Measurements from ENCODE around the gene DPP9.

DPP9 gene

GRCh38 chr19:4687396-4687795 lies 36.2 kb downstream of the DPP9 start:
- TF ChIP-seq ZFX (IDR thresholded peaks at IDR 0.05; ENCODE audit: borderline replicate concordance), result no peak
- TF ChIP-seq, protein P1, sequence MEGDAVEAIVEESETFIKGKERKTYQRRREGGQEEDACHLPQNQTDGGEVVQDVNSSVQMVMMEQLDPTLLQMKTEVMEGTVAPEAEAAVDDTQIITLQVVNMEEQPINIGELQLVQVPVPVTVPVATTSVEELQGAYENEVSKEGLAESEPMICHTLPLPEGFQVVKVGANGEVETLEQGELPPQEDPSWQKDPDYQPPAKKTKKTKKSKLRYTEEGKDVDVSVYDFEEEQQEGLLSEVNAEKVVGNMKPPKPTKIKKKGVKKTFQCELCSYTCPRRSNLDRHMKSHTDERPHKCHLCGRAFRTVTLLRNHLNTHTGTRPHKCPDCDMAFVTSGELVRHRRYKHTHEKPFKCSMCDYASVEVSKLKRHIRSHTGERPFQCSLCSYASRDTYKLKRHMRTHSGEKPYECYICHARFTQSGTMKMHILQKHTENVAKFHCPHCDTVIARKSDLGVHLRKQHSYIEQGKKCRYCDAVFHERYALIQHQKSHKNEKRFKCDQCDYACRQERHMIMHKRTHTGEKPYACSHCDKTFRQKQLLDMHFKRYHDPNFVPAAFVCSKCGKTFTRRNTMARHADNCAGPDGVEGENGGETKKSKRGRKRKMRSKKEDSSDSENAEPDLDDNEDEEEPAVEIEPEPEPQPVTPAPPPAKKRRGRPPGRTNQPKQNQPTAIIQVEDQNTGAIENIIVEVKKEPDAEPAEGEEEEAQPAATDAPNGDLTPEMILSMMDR (IDR thresholded peaks at IDR 0.05), result no peak
- H3K27ac ChIP-seq, result no peak overlapping the region

DNA sequence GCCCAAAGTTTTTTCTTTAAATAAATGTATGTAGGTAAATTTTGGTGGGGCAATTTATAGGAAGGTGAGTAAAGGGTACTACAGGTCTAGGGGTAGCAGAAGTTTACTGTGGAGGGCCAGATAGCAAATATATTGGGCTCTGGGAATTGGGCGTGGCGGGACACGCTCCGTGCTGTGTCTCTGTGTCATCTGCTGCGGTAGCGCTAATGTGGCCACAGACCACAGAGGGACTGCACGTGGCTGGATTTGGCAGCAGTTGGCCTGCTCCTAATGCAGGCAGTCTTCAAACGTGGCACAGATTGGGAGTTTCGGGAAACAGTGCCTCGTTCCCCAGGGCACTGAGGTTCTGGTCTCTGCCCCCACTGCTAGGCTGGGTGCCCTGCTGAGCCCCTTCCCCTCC lies 36.9 kb downstream of the DPP9 start:
- H3K27ac ChIP-seq, result no peak overlapping the region
- TF ChIP-seq, protein P1 (IDR thresholded peaks at IDR 0.05), result no peak
- TF ChIP-seq ZFX (IDR thresholded peaks at IDR 0.05; ENCODE audit: borderline replicate concordance), result no peak

DNA sequence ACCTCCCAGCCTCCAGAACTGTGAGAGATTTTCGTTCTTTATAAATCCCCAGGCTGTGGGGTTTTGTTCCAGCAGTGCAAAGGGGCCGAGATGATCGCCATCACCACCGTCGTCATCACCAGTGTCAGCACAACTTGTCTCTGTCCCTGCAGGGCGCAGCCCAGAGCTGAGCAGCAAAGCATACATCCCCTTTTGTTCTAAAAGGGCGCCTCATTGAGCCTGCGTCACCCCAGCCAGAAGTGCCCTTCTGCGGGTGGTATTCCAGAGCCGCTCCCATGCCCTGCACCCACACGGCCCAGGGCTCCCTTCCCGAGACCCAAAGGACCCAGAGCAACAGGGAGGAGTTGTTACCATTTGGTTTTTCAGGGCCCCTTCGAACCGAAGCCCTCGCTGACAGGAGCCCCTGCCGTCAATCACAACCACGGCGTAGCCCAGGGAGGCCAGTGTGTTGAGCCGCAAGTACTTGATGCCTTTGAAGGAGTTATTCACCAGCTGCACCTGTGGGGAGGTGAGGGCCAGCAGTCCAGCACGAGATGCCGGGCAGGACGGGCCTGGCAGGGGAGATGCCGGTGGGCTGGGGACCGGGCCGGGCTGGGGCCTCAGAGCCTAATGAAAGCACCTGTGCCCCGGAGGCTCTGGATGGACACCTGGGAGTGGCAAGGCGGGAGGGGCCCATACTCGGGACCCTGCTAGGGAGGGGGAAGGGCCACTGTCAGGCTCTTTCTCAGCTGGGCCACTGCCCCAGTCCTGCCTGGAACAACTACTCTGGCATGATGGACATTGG lies 39.1 kb downstream of the DPP9 start:
- TF ChIP-seq, protein P1 (IDR thresholded peaks at IDR 0.05), result no peak
- TF ChIP-seq ZFX (IDR thresholded peaks at IDR 0.05; ENCODE audit: borderline replicate concordance), result no peak
- H3K27ac ChIP-seq, result no peak overlapping the region

DNA sequence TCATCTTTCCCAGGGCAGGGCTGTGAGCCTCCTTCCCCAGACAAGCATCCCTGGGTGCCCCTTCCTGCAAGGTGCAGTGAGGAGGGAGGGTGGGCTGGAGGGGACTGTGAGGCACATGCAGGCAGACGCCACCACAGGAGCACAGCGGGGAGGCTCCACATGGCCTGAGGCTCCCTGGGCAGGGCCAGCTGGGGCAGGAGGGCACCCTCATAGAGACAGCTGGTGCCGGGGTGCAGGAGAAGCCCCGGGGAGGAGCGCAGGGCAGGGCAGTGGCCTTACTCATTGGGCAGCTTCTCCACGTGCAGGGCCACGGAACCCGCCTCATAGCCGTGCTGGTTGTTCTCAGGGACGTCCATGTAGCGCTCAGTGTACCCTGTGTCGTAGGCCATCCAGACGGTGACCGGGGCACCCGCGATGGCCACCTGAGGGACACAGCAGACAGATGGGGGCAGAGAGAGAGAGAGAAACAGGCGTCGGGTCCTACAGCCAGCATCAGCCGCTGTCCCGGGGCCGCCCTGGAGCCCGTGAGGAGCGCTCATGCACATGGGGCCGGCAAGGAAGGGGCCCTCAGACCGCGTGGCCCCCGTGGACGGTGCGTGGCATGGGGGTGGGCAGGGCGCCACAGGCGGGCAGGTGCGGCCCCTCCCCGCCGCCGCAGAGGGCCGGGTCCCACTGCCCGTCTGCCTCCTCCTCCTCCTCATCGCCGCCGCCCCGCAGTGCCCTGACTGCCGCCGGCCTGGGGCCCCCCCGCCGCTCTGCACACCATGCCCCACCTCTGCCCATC lies 41.0 kb downstream of the DPP9 start:
- H3K27ac ChIP-seq, result no peak overlapping the region
- TF ChIP-seq ZFX (IDR thresholded peaks at IDR 0.05; ENCODE audit: borderline replicate concordance), result no peak
- TF ChIP-seq, protein P1 (IDR thresholded peaks at IDR 0.05), result no peak

GRCh38 chr19:4680021-4680420 lies 43.6 kb downstream of the DPP9 start:
- peak overlapping the region; percentile 42 for H3K27ac ChIP-seq

GRCh38 chr19:4678881-4679790 lies 44.5 kb downstream of the DPP9 start:
- peak overlapping the region; percentile 42 for H3K27ac ChIP-seq
- no peak for TF ChIP-seq ZFX (IDR thresholded peaks at IDR 0.05; ENCODE audit: borderline replicate concordance)
- TF ChIP-seq, protein P1 (IDR thresholded peaks at IDR 0.05), result no peak

DNA sequence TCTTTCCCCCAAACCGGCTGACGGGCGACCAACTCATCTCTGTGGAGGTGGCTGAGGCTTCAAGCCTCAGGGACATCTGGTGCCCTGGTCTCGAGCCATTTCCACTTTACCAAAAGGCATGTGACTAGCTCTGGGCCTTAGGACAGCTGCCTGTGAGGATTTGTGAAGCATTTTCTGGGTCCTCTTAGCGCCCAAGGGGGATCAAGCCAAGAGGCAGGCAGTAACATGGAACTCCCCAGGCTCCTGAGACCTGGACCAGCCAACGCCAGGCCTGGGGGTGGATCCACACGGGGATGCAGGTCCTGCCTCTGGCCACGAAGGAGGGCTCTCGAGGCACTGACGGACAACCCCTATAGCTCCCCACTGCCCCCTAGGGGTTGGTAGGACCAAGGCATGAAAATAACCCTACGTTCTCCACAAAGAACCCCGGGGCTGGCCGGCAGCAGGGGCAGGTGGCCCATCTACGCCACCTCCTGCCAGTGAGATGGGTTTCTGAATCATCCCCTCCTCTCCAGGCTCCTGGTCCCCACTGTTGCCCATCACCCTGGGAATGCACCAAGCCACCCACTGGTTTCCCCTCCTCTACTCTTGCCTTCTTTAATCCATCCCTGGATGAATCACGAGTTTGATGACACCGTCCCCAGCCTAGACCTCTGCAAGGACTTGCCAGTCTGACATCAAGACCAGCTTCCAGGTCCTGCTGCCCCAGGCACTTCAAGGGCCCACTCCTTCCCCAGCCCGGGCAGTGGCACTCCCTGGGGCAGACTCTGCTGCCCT lies 46.5 kb downstream of the DPP9 start:
- TF ChIP-seq, protein P1 (IDR thresholded peaks at IDR 0.05), result peak; percentile 69
- no peak for TF ChIP-seq ZFX (IDR thresholded peaks at IDR 0.05; ENCODE audit: borderline replicate concordance)
- H3K27ac ChIP-seq, result no peak overlapping the region
